ENCODE data around the gene NUDT6.

The NUDT6 gene

DNA sequence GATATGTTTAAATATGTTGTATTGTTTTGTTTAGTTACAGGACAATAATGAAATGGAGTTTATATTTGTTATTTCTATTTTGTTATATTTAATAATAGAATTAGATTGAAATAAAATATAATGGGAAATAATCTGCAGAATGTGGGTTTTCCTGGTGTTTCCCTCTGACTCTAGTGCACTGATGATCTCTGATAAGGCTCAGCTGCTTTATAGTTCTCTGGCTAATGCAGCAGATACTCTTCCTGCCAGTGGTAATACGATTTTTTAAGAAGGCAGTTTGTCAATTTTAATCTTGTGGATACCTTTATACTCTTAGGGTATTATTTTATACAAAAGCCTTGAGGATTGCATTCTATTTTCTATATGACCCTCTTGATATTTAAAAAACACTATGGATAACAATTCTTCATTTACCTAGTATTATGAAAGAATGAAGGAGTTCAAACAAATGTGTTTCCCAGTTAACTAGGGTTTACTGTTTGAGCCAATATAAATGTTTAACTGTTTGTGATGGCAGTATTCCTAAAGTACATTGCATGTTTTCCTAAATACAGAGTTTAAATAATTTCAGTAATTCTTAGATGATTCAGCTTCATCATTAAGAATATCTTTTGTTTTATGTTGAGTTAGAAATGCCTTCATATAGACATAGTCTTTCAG, 26.9 kb downstream of the NUDT6 start:
- TF ChIP-seq, protein P1, sequence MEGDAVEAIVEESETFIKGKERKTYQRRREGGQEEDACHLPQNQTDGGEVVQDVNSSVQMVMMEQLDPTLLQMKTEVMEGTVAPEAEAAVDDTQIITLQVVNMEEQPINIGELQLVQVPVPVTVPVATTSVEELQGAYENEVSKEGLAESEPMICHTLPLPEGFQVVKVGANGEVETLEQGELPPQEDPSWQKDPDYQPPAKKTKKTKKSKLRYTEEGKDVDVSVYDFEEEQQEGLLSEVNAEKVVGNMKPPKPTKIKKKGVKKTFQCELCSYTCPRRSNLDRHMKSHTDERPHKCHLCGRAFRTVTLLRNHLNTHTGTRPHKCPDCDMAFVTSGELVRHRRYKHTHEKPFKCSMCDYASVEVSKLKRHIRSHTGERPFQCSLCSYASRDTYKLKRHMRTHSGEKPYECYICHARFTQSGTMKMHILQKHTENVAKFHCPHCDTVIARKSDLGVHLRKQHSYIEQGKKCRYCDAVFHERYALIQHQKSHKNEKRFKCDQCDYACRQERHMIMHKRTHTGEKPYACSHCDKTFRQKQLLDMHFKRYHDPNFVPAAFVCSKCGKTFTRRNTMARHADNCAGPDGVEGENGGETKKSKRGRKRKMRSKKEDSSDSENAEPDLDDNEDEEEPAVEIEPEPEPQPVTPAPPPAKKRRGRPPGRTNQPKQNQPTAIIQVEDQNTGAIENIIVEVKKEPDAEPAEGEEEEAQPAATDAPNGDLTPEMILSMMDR (IDR thresholded peaks at IDR 0.05; ENCODE audit: low read depth, low read length): no peak
- no peak overlapping the region for H3K4me3 ChIP-seq (ENCODE audit: low read depth, low read length)

GRCh38 chr4:122894827-122895226, 27.6 kb downstream of the NUDT6 start:
- TF ChIP-seq, protein P1 (IDR thresholded peaks at IDR 0.05; ENCODE audit: low read depth, low read length): no peak
- no peak overlapping the region for H3K4me3 ChIP-seq (ENCODE audit: low read depth, low read length)

- TF ChIP-seq, protein P1 (IDR thresholded peaks at IDR 0.05; ENCODE audit: low read depth, low read length): no peak
- H3K4me3 ChIP-seq (ENCODE audit: low read depth, low read length): no peak overlapping the region
Observed at GRCh38 chr4:122890147-122890795, 32.1 kb downstream of the NUDT6 start.

DNA sequence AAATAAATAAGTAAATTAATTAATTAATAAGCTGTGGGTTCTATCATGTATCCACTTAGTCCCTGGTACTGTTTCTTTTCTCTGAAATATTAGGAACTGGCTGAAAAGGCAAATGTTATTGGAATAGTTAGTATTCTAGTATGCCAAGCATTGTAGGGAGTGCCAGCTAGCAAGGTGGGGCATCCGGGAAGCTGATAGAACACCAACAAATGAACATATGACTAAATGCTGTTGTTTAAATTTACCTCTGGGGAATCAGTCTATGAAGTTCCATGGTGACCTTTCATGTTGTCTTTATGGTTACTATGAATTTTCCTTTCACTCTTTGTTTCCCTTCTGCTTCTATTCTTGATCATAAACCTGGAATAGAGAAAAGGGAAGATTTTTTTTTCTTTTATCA, 32.7 kb downstream of the NUDT6 start:
- TF ChIP-seq, protein P1 (IDR thresholded peaks at IDR 0.05; ENCODE audit: low read depth, low read length): no peak
- no peak overlapping the region for H3K4me3 ChIP-seq (ENCODE audit: low read depth, low read length)

DNA sequence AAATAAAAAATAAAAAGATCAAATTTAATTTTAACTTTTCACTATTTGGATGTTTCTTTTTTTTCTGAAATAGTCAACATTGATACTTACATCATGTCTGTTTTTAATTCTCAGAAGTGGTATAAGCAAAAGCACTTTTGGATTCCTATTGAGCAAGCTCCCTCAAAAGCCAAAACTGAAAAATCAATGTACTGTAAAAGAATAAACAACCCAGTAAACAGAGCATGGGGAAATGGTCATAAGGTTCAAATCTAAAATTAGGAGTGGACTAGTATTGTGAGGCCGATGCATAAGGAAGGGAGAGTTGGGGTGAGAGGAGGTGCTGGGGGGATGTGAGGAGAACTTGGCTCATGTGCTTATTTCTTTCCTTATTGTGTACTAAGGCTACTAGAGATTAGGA, 37.9 kb downstream of the NUDT6 start:
- H3K4me3 ChIP-seq (ENCODE audit: low read depth, low read length): no peak overlapping the region
- TF ChIP-seq, protein P1 (IDR thresholded peaks at IDR 0.05; ENCODE audit: low read depth, low read length): no peak

DNA sequence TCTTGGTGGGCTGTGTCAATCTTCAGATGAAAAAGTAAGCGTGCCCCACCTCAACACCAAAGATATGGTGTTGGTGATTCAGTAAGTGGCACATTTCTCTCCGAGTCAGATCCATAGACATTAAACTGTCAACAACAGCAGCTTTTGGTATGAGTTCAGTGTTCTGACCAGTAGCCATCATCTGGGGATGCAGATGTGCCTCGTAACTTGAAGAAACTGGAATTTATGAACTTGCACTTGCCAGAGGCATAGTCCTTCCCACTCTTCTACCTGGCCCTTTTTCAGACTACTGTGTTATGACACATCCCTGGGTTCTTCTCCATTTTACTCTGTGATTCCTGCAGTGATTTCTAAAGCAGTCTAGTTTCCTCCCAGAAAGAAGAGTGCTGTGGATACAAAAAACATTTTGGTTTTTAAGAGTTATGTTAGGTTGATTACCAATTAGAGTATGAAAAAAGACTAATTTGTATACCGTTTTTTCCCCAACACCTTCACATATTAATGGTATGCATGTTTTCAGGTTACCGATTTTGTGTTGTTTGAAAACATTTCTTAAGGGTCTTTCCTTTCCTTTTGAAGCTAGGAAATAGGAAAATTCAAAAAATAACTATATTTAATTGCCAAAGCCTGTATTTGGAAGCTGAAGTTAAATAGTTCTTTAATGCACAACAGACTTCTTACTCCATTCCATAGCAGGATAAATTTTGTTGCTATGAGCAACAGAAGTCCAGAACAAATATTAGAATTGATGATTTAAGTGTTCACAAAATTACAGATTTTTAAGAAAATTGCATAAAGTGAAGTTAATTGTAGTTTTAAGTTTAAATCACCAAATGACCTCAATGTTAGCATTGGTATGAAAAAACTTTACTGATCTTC, 39.3 kb downstream of the NUDT6 start:
- TF ChIP-seq, protein P1 (IDR thresholded peaks at IDR 0.05; ENCODE audit: low read depth, low read length): no peak
- H3K4me3 ChIP-seq (ENCODE audit: low read depth, low read length): no peak overlapping the region
